ENCODE measurements around the gene PLXNB1. TPM values are rescaled to one million over a fixed set of nuclear protein-coding genes. Genes with fewer than 3 reads are reported as not detected.
"Not testable (repeated sequence)": the region's sequence is repeated elsewhere in the genome, so short reads cannot be mapped to it uniquely, and the experiment has no call there.

PLXNB1 gene
- total and polyA plus RNA-seq, 2 experiments from 2014 or later, result 49.0 to 144 TPM

DNA sequence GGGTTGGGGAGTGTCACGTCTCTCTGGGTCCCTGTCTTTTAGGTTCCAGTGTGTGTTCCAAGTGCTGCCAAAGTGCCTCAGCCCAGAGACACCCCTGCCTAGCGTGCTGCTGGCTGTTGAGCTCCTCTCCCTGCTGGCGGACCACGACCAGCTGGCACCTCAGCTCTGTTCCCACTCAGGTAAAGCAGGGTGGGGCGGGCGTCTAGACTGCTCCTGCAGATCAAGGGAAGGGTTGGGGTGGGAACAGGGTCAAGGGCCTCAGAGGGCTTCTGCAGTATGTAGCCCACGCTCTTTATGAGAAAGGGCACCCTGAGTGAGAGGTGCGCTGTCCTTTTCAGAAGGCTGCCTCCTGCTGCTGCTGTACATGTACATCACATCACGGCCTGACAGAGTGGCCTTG is 33.8 kb upstream of the PLXNB1 start (continued):
- TF ChIP-seq, protein P1, sequence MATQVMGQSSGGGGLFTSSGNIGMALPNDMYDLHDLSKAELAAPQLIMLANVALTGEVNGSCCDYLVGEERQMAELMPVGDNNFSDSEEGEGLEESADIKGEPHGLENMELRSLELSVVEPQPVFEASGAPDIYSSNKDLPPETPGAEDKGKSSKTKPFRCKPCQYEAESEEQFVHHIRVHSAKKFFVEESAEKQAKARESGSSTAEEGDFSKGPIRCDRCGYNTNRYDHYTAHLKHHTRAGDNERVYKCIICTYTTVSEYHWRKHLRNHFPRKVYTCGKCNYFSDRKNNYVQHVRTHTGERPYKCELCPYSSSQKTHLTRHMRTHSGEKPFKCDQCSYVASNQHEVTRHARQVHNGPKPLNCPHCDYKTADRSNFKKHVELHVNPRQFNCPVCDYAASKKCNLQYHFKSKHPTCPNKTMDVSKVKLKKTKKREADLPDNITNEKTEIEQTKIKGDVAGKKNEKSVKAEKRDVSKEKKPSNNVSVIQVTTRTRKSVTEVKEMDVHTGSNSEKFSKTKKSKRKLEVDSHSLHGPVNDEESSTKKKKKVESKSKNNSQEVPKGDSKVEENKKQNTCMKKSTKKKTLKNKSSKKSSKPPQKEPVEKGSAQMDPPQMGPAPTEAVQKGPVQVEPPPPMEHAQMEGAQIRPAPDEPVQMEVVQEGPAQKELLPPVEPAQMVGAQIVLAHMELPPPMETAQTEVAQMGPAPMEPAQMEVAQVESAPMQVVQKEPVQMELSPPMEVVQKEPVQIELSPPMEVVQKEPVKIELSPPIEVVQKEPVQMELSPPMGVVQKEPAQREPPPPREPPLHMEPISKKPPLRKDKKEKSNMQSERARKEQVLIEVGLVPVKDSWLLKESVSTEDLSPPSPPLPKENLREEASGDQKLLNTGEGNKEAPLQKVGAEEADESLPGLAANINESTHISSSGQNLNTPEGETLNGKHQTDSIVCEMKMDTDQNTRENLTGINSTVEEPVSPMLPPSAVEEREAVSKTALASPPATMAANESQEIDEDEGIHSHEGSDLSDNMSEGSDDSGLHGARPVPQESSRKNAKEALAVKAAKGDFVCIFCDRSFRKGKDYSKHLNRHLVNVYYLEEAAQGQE (IDR thresholded peaks at IDR 0.05; ENCODE audit: unreplicated experiment), result no peak
- no peak for TF ChIP-seq ZNF331 (CRISPR knock-in tag; IDR thresholded peaks at IDR 0.05; ENCODE audit: low read depth)

DNA sequence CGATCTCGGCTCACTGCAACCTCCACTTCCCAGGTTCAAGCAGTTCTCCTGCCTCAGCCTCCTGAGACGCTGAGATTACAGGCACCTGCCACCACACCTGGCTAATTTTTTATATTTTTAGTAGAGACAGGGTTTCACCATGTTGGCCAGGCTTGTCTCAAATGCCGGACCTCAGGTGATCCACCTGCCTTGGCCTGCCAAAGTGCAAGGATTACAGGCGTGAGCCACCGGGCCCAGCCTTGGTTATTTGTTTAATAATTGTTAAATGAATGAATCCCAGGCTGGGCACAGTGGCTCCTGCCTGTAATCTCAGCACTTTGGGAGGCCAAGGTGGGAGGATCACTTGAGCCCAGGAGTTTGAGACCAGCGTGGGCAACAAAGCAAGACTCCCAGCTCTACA is 31.9 kb upstream of the PLXNB1 start:
- H3K4me1 Mint-ChIP-seq, result peaks cover 16% of the 10 kb centered on the region
- H3K4me2 ChIP-seq; ATAC-seq; H3K27ac Mint-ChIP-seq; H3K9me3 Mint-ChIP-seq; H3K79me2 ChIP-seq (replicated peaks; ENCODE audit: insufficient read depth); H3K27ac ChIP-seq (ENCODE audit: low read depth); H3K27me3 ChIP-seq (ENCODE audit: insufficient read depth); H2AFZ ChIP-seq; H3K4me1 ChIP-seq (ENCODE audit: insufficient read depth); H4K20me1 ChIP-seq (replicated peaks; ENCODE audit: insufficient read depth); H3F3A ChIP-seq (replicated peaks; ENCODE audit: low read depth); DNase-seq (ENCODE audit: low spot score); H3K4me3 ChIP-seq; H3K4me3 Mint-ChIP-seq; H3K9me2 ChIP-seq (ENCODE audit: insufficient read depth): not testable (repeated sequence)
- peaks cover 40% of the 10 kb centered on the region for H3K36me3 Mint-ChIP-seq (ENCODE audit: low read depth)
- peaks cover 11% of the 10 kb centered on the region for H3K27me3 Mint-ChIP-seq (ENCODE audit: insufficient read depth, low read depth, poor library complexity)
- H3K36me3 ChIP-seq (ENCODE audit: insufficient read depth), result peaks cover 37% of the 10 kb centered on the region

DNA sequence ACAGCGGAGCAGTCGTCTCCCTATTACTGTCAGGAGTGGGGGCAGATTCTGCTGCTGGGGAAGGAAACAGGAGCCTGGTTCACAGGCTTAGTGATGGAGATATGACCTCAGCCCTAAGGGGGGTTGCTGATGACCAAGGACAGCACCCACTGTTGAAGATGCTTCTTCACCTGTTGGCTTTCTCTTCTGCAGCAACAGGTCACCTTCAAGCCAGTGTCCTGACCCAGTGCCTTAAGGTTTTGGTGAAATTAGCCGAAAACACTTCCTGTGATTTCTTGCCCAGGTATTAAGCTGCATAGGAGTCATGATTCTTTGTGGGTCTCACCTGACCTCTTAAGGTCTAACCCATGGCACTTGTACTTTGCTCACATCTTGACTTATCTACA is 30.6 kb upstream of the PLXNB1 start:
- no peaks in the 10 kb centered on the region for H3K79me2 ChIP-seq (replicated peaks; ENCODE audit: insufficient read depth)
- H4K20me1 ChIP-seq (replicated peaks; ENCODE audit: insufficient read depth), result peaks cover 3% of the 10 kb centered on the region
- Mint-ChIP-seq H3K27me3 (ENCODE audit: insufficient read depth, low read depth, poor library complexity) (peaks cover 6% of the 10 kb centered on the region), H3K9me3 (no peaks in the 10 kb centered on the region), H3K27ac (no peak overlapping the region), H3K4me1 (peaks cover 7% of the 10 kb centered on the region), H3K4me3 (no peak overlapping the region), H3K36me3 (ENCODE audit: low read depth) (peaks cover 43% of the 10 kb centered on the region)
- DNase-seq (ENCODE audit: low spot score) (no peak), ATAC-seq (no peak)
- H3K4me1 ChIP-seq (ENCODE audit: insufficient read depth), result no peaks in the 10 kb centered on the region
- H3K27ac ChIP-seq (ENCODE audit: low read depth), result no peak overlapping the region
- no peaks in the 10 kb centered on the region for H3K9me2 ChIP-seq (ENCODE audit: insufficient read depth)
- no peak overlapping the region for H2AFZ ChIP-seq
- H3F3A ChIP-seq (replicated peaks; ENCODE audit: low read depth), result peaks cover 7% of the 10 kb centered on the region; the same call in 1 of the 2 replicates
- H3K4me2 ChIP-seq, result no peak overlapping the region
- H3K27me3 ChIP-seq (ENCODE audit: insufficient read depth), result no peaks in the 10 kb centered on the region
- H3K36me3 ChIP-seq (ENCODE audit: insufficient read depth), result peaks cover 37% of the 10 kb centered on the region
- no peak overlapping the region for H3K4me3 ChIP-seq
- TF ChIP-seq, protein P2, sequence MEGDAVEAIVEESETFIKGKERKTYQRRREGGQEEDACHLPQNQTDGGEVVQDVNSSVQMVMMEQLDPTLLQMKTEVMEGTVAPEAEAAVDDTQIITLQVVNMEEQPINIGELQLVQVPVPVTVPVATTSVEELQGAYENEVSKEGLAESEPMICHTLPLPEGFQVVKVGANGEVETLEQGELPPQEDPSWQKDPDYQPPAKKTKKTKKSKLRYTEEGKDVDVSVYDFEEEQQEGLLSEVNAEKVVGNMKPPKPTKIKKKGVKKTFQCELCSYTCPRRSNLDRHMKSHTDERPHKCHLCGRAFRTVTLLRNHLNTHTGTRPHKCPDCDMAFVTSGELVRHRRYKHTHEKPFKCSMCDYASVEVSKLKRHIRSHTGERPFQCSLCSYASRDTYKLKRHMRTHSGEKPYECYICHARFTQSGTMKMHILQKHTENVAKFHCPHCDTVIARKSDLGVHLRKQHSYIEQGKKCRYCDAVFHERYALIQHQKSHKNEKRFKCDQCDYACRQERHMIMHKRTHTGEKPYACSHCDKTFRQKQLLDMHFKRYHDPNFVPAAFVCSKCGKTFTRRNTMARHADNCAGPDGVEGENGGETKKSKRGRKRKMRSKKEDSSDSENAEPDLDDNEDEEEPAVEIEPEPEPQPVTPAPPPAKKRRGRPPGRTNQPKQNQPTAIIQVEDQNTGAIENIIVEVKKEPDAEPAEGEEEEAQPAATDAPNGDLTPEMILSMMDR (conservative IDR thresholded peaks at IDR 0.05; ENCODE audit: low read depth in 2 of 2), result no peak
- TF ChIP-seq, protein P1 (IDR thresholded peaks at IDR 0.05; ENCODE audit: unreplicated experiment), result no peak
- TF ChIP-seq, protein P3, sequence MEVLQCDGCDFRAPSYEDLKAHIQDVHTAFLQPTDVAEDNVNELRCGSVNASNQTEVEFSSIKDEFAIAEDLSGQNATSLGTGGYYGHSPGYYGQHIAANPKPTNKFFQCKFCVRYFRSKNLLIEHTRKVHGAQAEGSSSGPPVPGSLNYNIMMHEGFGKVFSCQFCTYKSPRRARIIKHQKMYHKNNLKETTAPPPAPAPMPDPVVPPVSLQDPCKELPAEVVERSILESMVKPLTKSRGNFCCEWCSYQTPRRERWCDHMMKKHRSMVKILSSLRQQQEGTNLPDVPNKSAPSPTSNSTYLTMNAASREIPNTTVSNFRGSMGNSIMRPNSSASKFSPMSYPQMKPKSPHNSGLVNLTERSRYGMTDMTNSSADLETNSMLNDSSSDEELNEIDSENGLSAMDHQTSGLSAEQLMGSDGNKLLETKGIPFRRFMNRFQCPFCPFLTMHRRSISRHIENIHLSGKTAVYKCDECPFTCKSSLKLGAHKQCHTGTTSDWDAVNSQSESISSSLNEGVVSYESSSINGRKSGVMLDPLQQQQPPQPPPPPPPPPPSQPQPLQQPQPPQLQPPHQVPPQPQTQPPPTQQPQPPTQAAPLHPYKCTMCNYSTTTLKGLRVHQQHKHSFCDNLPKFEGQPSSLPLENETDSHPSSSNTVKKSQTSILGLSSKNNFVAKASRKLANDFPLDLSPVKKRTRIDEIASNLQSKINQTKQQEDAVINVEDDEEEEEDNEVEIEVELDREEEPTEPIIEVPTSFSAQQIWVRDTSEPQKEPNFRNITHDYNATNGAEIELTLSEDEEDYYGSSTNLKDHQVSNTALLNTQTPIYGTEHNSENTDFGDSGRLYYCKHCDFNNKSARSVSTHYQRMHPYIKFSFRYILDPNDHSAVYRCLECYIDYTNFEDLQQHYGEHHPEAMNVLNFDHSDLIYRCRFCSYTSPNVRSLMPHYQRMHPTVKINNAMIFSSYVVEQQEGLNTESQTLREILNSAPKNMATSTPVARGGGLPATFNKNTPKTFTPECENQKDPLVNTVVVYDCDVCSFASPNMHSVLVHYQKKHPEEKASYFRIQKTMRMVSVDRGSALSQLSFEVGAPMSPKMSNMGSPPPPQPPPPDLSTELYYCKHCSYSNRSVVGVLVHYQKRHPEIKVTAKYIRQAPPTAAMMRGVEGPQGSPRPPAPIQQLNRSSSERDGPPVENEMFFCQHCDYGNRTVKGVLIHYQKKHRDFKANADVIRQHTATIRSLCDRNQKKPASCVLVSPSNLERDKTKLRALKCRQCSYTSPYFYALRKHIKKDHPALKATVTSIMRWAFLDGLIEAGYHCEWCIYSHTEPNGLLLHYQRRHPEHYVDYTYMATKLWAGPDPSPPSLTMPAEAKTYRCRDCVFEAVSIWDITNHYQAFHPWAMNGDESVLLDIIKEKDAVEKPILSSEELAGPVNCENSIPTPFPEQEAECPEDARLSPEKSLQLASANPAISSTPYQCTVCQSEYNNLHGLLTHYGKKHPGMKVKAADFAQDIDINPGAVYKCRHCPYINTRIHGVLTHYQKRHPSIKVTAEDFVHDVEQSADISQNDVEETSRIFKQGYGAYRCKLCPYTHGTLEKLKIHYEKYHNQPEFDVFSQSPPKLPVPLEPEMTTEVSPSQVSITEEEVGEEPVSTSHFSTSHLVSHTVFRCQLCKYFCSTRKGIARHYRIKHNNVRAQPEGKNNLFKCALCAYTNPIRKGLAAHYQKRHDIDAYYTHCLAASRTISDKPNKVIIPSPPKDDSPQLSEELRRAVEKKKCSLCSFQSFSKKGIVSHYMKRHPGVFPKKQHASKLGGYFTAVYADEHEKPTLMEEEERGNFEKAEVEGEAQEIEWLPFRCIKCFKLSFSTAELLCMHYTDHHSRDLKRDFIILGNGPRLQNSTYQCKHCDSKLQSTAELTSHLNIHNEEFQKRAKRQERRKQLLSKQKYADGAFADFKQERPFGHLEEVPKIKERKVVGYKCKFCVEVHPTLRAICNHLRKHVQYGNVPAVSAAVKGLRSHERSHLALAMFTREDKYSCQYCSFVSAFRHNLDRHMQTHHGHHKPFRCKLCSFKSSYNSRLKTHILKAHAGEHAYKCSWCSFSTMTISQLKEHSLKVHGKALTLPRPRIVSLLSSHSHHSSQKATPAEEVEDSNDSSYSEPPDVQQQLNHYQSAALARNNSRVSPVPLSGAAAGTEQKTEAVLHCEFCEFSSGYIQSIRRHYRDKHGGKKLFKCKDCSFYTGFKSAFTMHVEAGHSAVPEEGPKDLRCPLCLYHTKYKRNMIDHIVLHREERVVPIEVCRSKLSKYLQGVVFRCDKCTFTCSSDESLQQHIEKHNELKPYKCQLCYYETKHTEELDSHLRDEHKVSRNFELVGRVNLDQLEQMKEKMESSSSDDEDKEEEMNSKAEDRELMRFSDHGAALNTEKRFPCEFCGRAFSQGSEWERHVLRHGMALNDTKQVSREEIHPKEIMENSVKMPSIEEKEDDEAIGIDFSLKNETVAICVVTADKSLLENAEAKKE (CRISPR knock-in tag; IDR thresholded peaks at IDR 0.05), result no peak

Measured in GM23338 (cell line).